ENCODE measurements around the gene KRT2.

DNA sequence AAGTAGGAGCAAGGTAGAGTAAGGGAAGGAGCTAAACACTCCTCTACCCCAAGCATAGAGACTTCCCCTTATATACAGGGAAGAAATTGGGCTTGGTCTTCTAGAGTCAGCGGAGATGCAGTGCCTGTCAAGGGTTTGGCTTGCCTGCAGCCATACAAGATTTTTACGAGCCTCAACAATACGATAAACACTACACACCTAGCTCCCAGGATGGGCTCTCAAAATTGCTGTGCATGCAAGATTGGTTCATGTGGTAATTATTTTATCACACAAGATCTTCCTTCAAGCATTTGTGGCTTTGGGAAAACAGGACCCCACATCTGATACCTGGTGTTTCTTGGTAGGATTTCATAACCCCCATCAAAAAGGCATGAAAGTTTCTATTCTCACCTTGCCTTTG, 28.4 kb upstream of the KRT2 start, which contains the start of gene KRT1:
- TF ChIP-seq CTCF (conservative IDR thresholded peaks at IDR 0.05), result no peak
- no peak for TF ChIP-seq ZFX (IDR thresholded peaks at IDR 0.05)
